Spinal cord (tissue), 10 donors: ENCODE measurements around the gene SPTSSB. TPM values are rescaled to one million over a fixed set of nuclear protein-coding genes. Genes with fewer than 3 reads are reported as not detected.

Source experiments
- DNase-seq, 6 donors: peaks; one replicate each; pipeline versions ENCODE4 v3.0.0 to v3.0.0-alpha.2; 2013 to 2015; ENCODE audit warnings: low spot score in 6 of 6, low read depth in 4 of 6
- H3K27ac ChIP-seq: one replicate; pipeline ENCODE4 v1.5.1; 2013; ENCODE audit warnings: low read depth, low read length, control low read depth
- H3K27me3 ChIP-seq: one replicate; pipeline ENCODE4 v1.6.1; 2013; ENCODE audit warnings: low read length; ENCODE audit not compliant: control insufficient read depth, insufficient read depth
- H3K36me3 ChIP-seq: one replicate; pipeline ENCODE4 v1.6.1; 2013; ENCODE audit warnings: low read length; ENCODE audit not compliant: control insufficient read depth, insufficient read depth
- H3K4me1 ChIP-seq: one replicate; pipeline ENCODE4 v1.6.1; 2013; ENCODE audit warnings: low read length; ENCODE audit not compliant: control insufficient read depth, insufficient read depth
- H3K4me3 ChIP-seq: one replicate; pipeline ENCODE4 v1.5.1; 2013; ENCODE audit warnings: low read depth, low read length, control low read depth
- H3K9me3 ChIP-seq: one replicate; pipeline ENCODE4 v1.6.1; 2013; ENCODE audit warnings: low read length; ENCODE audit not compliant: control insufficient read depth, insufficient read depth
- WGBS: methylation state at CpG from one replicate; pipeline ENCODE4 v1.1.5; 2013; ENCODE audit warnings: missing lambda C conversion rate; ENCODE audit not compliant: insufficient coverage; 5-methylcytosine and 5-hydroxymethylcytosine counted together
- polyA plus RNA-seq, 2 donors: library from polyadenylated mRNA; unstranded; fragments of 120-200 nt; gene quantifications; one replicate each; pipeline ENCODE4 v1.2.1, GENCODE V29; 2013; ENCODE audit not compliant: insufficient read length in 2 of 2
- total RNA-seq, 2 donors: library from RNA; depleted of rRNA in 1 of 2; stranded (reverse); fragments of 120-200 nt in 1 of 2; fragments of >200 nt in 1 of 2; gene quantifications; one replicate each; pipeline versions ENCODE4 v1.2.3 to v1.2.4, GENCODE V29; 2013 to 2014
- donor health status: healthy.

Gene SPTSSB
- total and polyA plus RNA-seq, 4 donors: 1.9 to 16.1 (median 10.5) TPM

- Histone ChIP-seq H3K36me3 (no peaks in the 10 kb centered on the region), H3K27ac (no peak overlapping the region), H3K4me1 (no peaks in the 10 kb centered on the region), H3K4me3 (no peak overlapping the region), H3K9me3 (no peaks in the 10 kb centered on the region), H3K27me3 (no peaks in the 10 kb centered on the region)
- peak in 1 of 6 donors; percentile 34 for DNase-seq
- WGBS: no CpG with 5 or more reads among the region's 2 CpGs
Measured at GRCh38 chr3:161366094-161366493, 5.2 kb downstream of the SPTSSB start.

- no peak for DNase-seq
- Histone ChIP-seq H3K27ac (no peak overlapping the region), H3K27me3 (no peaks in the 10 kb centered on the region), H3K4me1 (no peaks in the 10 kb centered on the region), H3K4me3 (no peak overlapping the region), H3K36me3 (no peaks in the 10 kb centered on the region), H3K9me3 (no peaks in the 10 kb centered on the region)
Measured at GRCh38 chr3:161358488-161358887, 12.8 kb downstream of the SPTSSB start.

- no peaks in the 10 kb centered on the region for H3K4me1 ChIP-seq
- no CpG with 5 or more reads among the region's 1 CpG for WGBS
- H3K36me3 ChIP-seq: no peaks in the 10 kb centered on the region
- H3K27ac ChIP-seq: no peak overlapping the region
- DNase-seq: no peak
- no peak overlapping the region for H3K4me3 ChIP-seq
- H3K27me3 ChIP-seq: no peaks in the 10 kb centered on the region
- H3K9me3 ChIP-seq: no peaks in the 10 kb centered on the region
Measured at GRCh38 chr3:161356287-161356686, 15.0 kb downstream of the SPTSSB start.

GRCh38 chr3:161355508-161355907 lies 15.8 kb downstream of the SPTSSB start:
- Histone ChIP-seq H3K27me3 (no peaks in the 10 kb centered on the region), H3K27ac (no peak overlapping the region), H3K4me3 (no peak overlapping the region), H3K36me3 (no peaks in the 10 kb centered on the region), H3K4me1 (no peaks in the 10 kb centered on the region), H3K9me3 (no peaks in the 10 kb centered on the region)
- WGBS: no CpG with 5 or more reads among the region's 1 CpG
- no peak for DNase-seq

- Histone ChIP-seq H3K4me3 (no peak overlapping the region), H3K4me1 (no peaks in the 10 kb centered on the region), H3K27me3 (no peaks in the 10 kb centered on the region), H3K9me3 (no peaks in the 10 kb centered on the region), H3K27ac (no peak overlapping the region), H3K36me3 (no peaks in the 10 kb centered on the region)
- no peak for DNase-seq
- WGBS: 88% methylated on average over 1 of the region's 2 CpGs
Measured at GRCh38 chr3:161354554-161354953, 16.8 kb downstream of the SPTSSB start.

GRCh38 chr3:161351330-161351729 lies 20.0 kb downstream of the SPTSSB start:
- Histone ChIP-seq H3K27ac (no peak overlapping the region), H3K27me3 (no peaks in the 10 kb centered on the region), H3K36me3 (no peaks in the 10 kb centered on the region), H3K4me3 (no peak overlapping the region), H3K4me1 (no peaks in the 10 kb centered on the region), H3K9me3 (no peaks in the 10 kb centered on the region)
- DNase-seq: no peak
- no CpG with 5 or more reads among the region's 1 CpG for WGBS

- Histone ChIP-seq H3K36me3 (no peaks in the 10 kb centered on the region), H3K4me3 (no peak overlapping the region), H3K9me3 (no peaks in the 10 kb centered on the region), H3K27me3 (no peaks in the 10 kb centered on the region), H3K27ac (no peak overlapping the region), H3K4me1 (no peaks in the 10 kb centered on the region)
- no peak for DNase-seq
Measured at GRCh38 chr3:161350916-161351315, 20.4 kb downstream of the SPTSSB start.

GRCh38 chr3:161349529-161350312 lies 21.6 kb downstream of the SPTSSB start:
- 80% methylated on average over 1 of the region's 7 CpGs for WGBS
- no peaks in the 10 kb centered on the region for H3K4me1 ChIP-seq
- no peak for DNase-seq
- no peaks in the 10 kb centered on the region for H3K9me3 ChIP-seq
- H3K36me3 ChIP-seq: no peaks in the 10 kb centered on the region
- H3K4me3 ChIP-seq: no peak overlapping the region
- no peaks in the 10 kb centered on the region for H3K27me3 ChIP-seq
- no peak overlapping the region for H3K27ac ChIP-seq

GRCh38 chr3:161348796-161349400 lies 22.4 kb downstream of the SPTSSB start:
- H3K27me3 ChIP-seq: no peaks in the 10 kb centered on the region
- no CpG with 5 or more reads among the region's 2 CpGs for WGBS
- no peaks in the 10 kb centered on the region for H3K9me3 ChIP-seq
- DNase-seq: no peak
- H3K36me3 ChIP-seq: no peaks in the 10 kb centered on the region
- H3K27ac ChIP-seq: no peak overlapping the region
- H3K4me3 ChIP-seq: no peak overlapping the region
- H3K4me1 ChIP-seq: no peaks in the 10 kb centered on the region

GRCh38 chr3:161347726-161348125 lies 23.6 kb downstream of the SPTSSB start:
- H3K36me3 ChIP-seq: no peaks in the 10 kb centered on the region
- no peaks in the 10 kb centered on the region for H3K9me3 ChIP-seq
- no peak overlapping the region for H3K4me3 ChIP-seq
- 77% methylated on average over 2 of the region's 5 CpGs for WGBS
- no peaks in the 10 kb centered on the region for H3K27me3 ChIP-seq
- H3K4me1 ChIP-seq: no peaks in the 10 kb centered on the region
- no peak overlapping the region for H3K27ac ChIP-seq
- no peak for DNase-seq
